H1 (cell line): ENCODE results near the gene IGBP1. TPM values are rescaled to one million over a fixed set of nuclear protein-coding genes. Genes with fewer than 3 reads are reported as not detected.

Source experiments
- CTCF ChIA-PET: fragments of 300-600 bp; sonication (Branson Sonifier 250); formaldehyde crosslinking; loops from one replicate; lab custom pipeline; 2021; ENCODE audit not compliant: partially characterized antibody; lab: Charles Lee
- POLR2A ChIA-PET: fragments of 300-600 bp; sonication (Branson Sonifier 250); formaldehyde crosslinking; loops from one replicate; lab custom pipeline; 2021; ENCODE audit warnings: inconsistent platforms; ENCODE audit not compliant: partially characterized antibody; lab: Charles Lee
- DNase-seq, 2 experiments: peaks; one replicate each; pipeline versions ENCODE4 v3.0.0 to v3.0.0-alpha.2; 2010 to 2022; ENCODE audit warnings: low spot score in 2 of 2, low read depth in 1 of 2, mixed read lengths in 1 of 2
- FAIRE-seq: peaks from 2 replicates; lab custom pipeline; 2011; peaks lifted over from hg19 to GRCh38; lab: Jason Lieb, UNC
- H2AFZ ChIP-seq: 2 replicates; pipeline ENCODE4 v1.8.1; 2012; ENCODE audit warnings: low read length, inconsistent platforms
- H2AK5ac ChIP-seq: 2 replicates; pipeline ENCODE4 v1.6.1; 2013; ENCODE audit warnings: low read depth, low read length
- H2BK120ac ChIP-seq: replicated peaks from 2 replicates; pipeline ENCODE3; 2013; ENCODE audit warnings: low read depth, low read length, inconsistent platforms
- H2BK12ac ChIP-seq: 2 replicates; pipeline ENCODE4 v1.6.1; 2013; ENCODE audit warnings: low read depth, low read length
- H2BK15ac ChIP-seq: 2 replicates; pipeline ENCODE4 v1.6.1; 2013; ENCODE audit warnings: low read length
- H2BK20ac ChIP-seq: 2 replicates; pipeline ENCODE4 v1.6.1; 2013; ENCODE audit warnings: low read length
- H2BK5ac ChIP-seq: 2 replicates; pipeline ENCODE4 v1.6.1; 2013; ENCODE audit warnings: low read depth, low read length
- H3K14ac ChIP-seq: 2 replicates; pipeline ENCODE4 v1.6.1; 2013; ENCODE audit warnings: inconsistent platforms; ENCODE audit not compliant: insufficient read length
- H3K18ac ChIP-seq: 2 replicates; pipeline ENCODE4 v1.6.1; 2013; ENCODE audit warnings: low read length; ENCODE audit errors: extremely low read depth
- H3K23ac ChIP-seq: 2 replicates; pipeline ENCODE4 v1.6.1; 2013; ENCODE audit warnings: inconsistent platforms; ENCODE audit not compliant: insufficient read length
- H3K23me2 ChIP-seq: 2 replicates; pipeline ENCODE4 v1.6.1; 2013; ENCODE audit warnings: low read depth, low read length
- H3K27ac ChIP-seq: 2 replicates; pipeline ENCODE4 v1.6.1; 2011; ENCODE audit warnings: low read depth, low read length, inconsistent platforms
- H3K27me3 ChIP-seq, 4 experiments: replicated peaks in 1 of 4; 1 replicate in 1 of 4; 2 replicates in 3 of 4; pipeline versions ENCODE4 v1.6.1 to v1.8.1; 2011 to 2013; ENCODE audit warnings: low read length in 3 of 4, mild to moderate bottlenecking in 3 of 4, inconsistent platforms in 2 of 4, mixed read lengths in 2 of 4, moderate library complexity in 1 of 4; ENCODE audit not compliant: control insufficient read depth in 3 of 4, insufficient read depth in 3 of 4; ENCODE audit errors: extremely low read depth in 1 of 4
- H3K36me3 ChIP-seq, 4 experiments: 2 replicates each; pipeline versions ENCODE4 v1.6.1 to v1.8.1; 2011 to 2013; ENCODE audit warnings: mild to moderate bottlenecking in 4 of 4, low read length in 3 of 4, moderate library complexity in 2 of 4, control low read depth in 1 of 4, inconsistent platforms in 1 of 4; ENCODE audit not compliant: insufficient read depth in 4 of 4, control insufficient read depth in 2 of 4
- H3K4ac ChIP-seq: replicated peaks from 2 replicates; pipeline ENCODE3; 2013; ENCODE audit warnings: low read length, low read depth, mixed read lengths, inconsistent platforms; ENCODE audit not compliant: insufficient read length
- H3K4me1 ChIP-seq, 4 experiments: replicated peaks in 1 of 4; 1 replicate in 1 of 4; 2 replicates in 3 of 4; pipeline versions ENCODE4 v1.6.1 to v1.8.1; 2011 to 2013; ENCODE audit warnings: low read length in 3 of 4, inconsistent platforms in 2 of 4, mixed read lengths in 1 of 4; ENCODE audit not compliant: insufficient read depth in 4 of 4, control insufficient read depth in 3 of 4
- H3K4me2 ChIP-seq, 2 experiments: 2 replicates each; pipeline versions ENCODE4 v1.6.1 to v1.8.1; 2011 to 2013; ENCODE audit warnings: low read depth in 2 of 2, low read length in 2 of 2, control low read depth in 1 of 2, inconsistent platforms in 1 of 2, mild to moderate bottlenecking in 1 of 2; ENCODE audit not compliant: insufficient read depth in 1 of 2
- H3K4me3 ChIP-seq, 4 experiments: fragments of 200-600, 300-600 bp in 1 of 4; sonication (generic), shearing (Covaris generic), sonication (Bioruptor Twin) in 1 of 4; 2 replicates each; pipeline versions ENCODE4 v1.5.1 to v1.8.1; 2011 to 2016; ENCODE audit warnings: low read length in 4 of 4, low read depth in 3 of 4, control low read depth in 2 of 4, inconsistent platforms in 2 of 4, mild to moderate bottlenecking in 2 of 4, mixed read lengths in 1 of 4, moderate library complexity in 1 of 4; ENCODE audit not compliant: insufficient read depth in 2 of 4; ENCODE audit errors: extremely low read depth in 1 of 4
- H3K56ac ChIP-seq: replicated peaks from 2 replicates; pipeline ENCODE3; 2013; ENCODE audit warnings: low read depth, mild to moderate bottlenecking, mixed read lengths, low read length, inconsistent platforms; ENCODE audit not compliant: insufficient read length
- H3K79me1 ChIP-seq: 2 replicates; pipeline ENCODE4 v1.6.1; 2013; ENCODE audit warnings: low read depth, low read length, control low read depth
- H3K79me2 ChIP-seq, 2 experiments: 2 replicates each; pipeline versions ENCODE4 v1.6.1 to v1.8.1; 2012 to 2013; ENCODE audit warnings: low read length in 2 of 2, mild to moderate bottlenecking in 2 of 2, inconsistent platforms in 1 of 2; ENCODE audit not compliant: insufficient read depth in 2 of 2, control insufficient read depth in 1 of 2
- H3K9ac ChIP-seq, 4 experiments: replicated peaks in 1 of 4; 1 replicate in 1 of 4; 2 replicates in 3 of 4; pipeline versions ENCODE4 v1.6.1 to v1.8.1; 2011 to 2013; ENCODE audit warnings: low read depth in 3 of 4, low read length in 3 of 4, control low read depth in 2 of 4, mild to moderate bottlenecking in 2 of 4, moderate library complexity in 2 of 4, inconsistent platforms in 1 of 4; ENCODE audit errors: extremely low read depth in 1 of 4
- H3K9me3 ChIP-seq, 2 experiments: 2 replicates each; pipeline versions ENCODE4 v1.6.1 to v1.8.1; 2012 to 2013; ENCODE audit warnings: mild to moderate bottlenecking in 2 of 2, moderate library complexity in 2 of 2, control low read depth in 1 of 2, inconsistent platforms in 1 of 2, low read depth in 1 of 2, low read length in 1 of 2, mixed read lengths in 1 of 2; ENCODE audit not compliant: insufficient read depth in 2 of 2
- H4K20me1 ChIP-seq, 2 experiments: replicated peaks in 1 of 2; 2 replicates each; pipeline versions ENCODE3 to v1.8.1; 2011 to 2013; ENCODE audit warnings: inconsistent platforms in 2 of 2, low read length in 2 of 2, mild to moderate bottlenecking in 1 of 2; ENCODE audit not compliant: insufficient read depth in 2 of 2, control insufficient read depth in 1 of 2
- H4K5ac ChIP-seq: 2 replicates; pipeline ENCODE4 v1.6.1; 2013; ENCODE audit warnings: low read length, low read depth, mixed read lengths, inconsistent platforms; ENCODE audit not compliant: insufficient read length
- H4K8ac ChIP-seq: 2 replicates; pipeline ENCODE4 v1.8.0; 2013; ENCODE audit warnings: mild to moderate bottlenecking, moderate library complexity, low read length, inconsistent platforms; ENCODE audit not compliant: insufficient read depth; ENCODE audit errors: extremely low read depth
- H4K91ac ChIP-seq: replicated peaks from 2 replicates; pipeline ENCODE3; 2013; ENCODE audit warnings: low read length, mixed read lengths, inconsistent platforms; ENCODE audit not compliant: insufficient read length
- ATF3 ChIP-seq: IDR thresholded peaks from 2 replicates; pipeline ENCODE4 v1.6.1; 2011; ENCODE audit warnings: low read depth, mild to moderate bottlenecking, low read length; ENCODE audit not compliant: insufficient read depth
- HDAC2 ChIP-seq, 2 experiments: fragments of 300-600 bp in 1 of 2; sonication (generic) in 1 of 2; IDR thresholded peaks; 2 replicates each; pipeline ENCODE4 v1.6.1; 2011 to 2012; ENCODE audit warnings: low read depth in 2 of 2, low read length in 2 of 2, mild to moderate bottlenecking in 2 of 2, moderate library complexity in 2 of 2, borderline replicate concordance in 1 of 2, inconsistent platforms in 1 of 2
- MAX ChIP-seq: IDR thresholded peaks from 2 replicates; pipeline ENCODE4 v1.6.1; 2012; ENCODE audit warnings: inconsistent platforms
- RFX5 ChIP-seq: IDR thresholded peaks from 2 replicates; pipeline ENCODE4 v1.6.1; 2011; ENCODE audit warnings: low read depth, low read length, improper control_type of control experiment, borderline replicate concordance
- RNF2 ChIP-seq: fragments of 200-900, 300-1000 bp; sonication (generic); IDR thresholded peaks from 2 replicates; pipeline ENCODE4 v1.7.1; 2016; ENCODE audit warnings: borderline replicate concordance, low read depth, mild to moderate bottlenecking, antibody characterized with exemption, low read length; ENCODE audit not compliant: poor library complexity, severe bottlenecking; ENCODE audit errors: missing control alignments
- RXRA ChIP-seq: IDR thresholded peaks from 2 replicates; pipeline ENCODE4 v1.6.1; 2011; ENCODE audit warnings: low read depth, mild to moderate bottlenecking, low read length, moderate library complexity; ENCODE audit not compliant: insufficient read depth
- SRF ChIP-seq: IDR thresholded peaks from 2 replicates; pipeline ENCODE4 v1.6.1; 2011; ENCODE audit warnings: mild to moderate bottlenecking, low read depth, low read length, moderate library complexity
- YY1 ChIP-seq: IDR thresholded peaks from 2 replicates; pipeline ENCODE4 v1.6.1; 2011; ENCODE audit warnings: low read depth, mild to moderate bottlenecking, low read length
- WGBS, 2 experiments: shearing (Covaris generic) in 1 of 2; methylation state at CpG; one replicate each; pipeline versions ENCODE4 v1.1.6 to v1.1.7; 2013 to 2015; ENCODE audit warnings: low lambda C conversion rate in 2 of 2, mixed read lengths in 2 of 2, inconsistent platforms in 1 of 2, low coverage in 1 of 2, missing lambda C conversion rate in 1 of 2; ENCODE audit not compliant: insufficient replicate concordance in 2 of 2, insufficient coverage in 1 of 2, insufficient read length in 1 of 2; ENCODE audit errors: extremely low coverage in 1 of 2, missing lambda C conversion rate in 1 of 2; 5-methylcytosine and 5-hydroxymethylcytosine counted together
- polyA plus RNA-seq, 7 experiments: library from polyadenylated mRNA; depleted of rRNA in 3 of 7; stranded (reverse) in 5 of 7; unstranded in 2 of 7; fragments of >200 nt in 5 of 7; fragments of 200-250 nt in 2 of 7; gene quantifications; 1 replicate in 5 of 7; 2 replicates in 1 of 7; 4 replicates in 1 of 7; pipeline versions ENCODE4 v1.2.1 to v1.2.3, GENCODE V29; 2011 to 2013; ENCODE audit warnings: missing spikeins in 2 of 7, mixed read lengths in 2 of 7
- total RNA-seq: library from RNA; stranded (reverse); fragmentation: NEBNext Ultra II Directional; extraction: Animal tissue kit (Norgen Biotek cat#: 25700); gene quantifications from 2 replicates; pipeline ENCODE4 v1.2.1, GENCODE V29; 2021

Gene IGBP1
- total and polyA plus RNA-seq, 2 of the 8 experiments (the other 6 are each of a cell fraction or from before 2014, with no cell fraction given): 41.3 to 45.4 TPM

- Histone ChIP-seq H2BK15ac (no peak overlapping the region), H3K9ac (no peak overlapping the region; a peak in 1 of 7 replicates), H3K23ac (no peak overlapping the region), H3K56ac (no peak overlapping the region), H2AFZ (peak overlapping the region; percentile 57), H3K4me2 (peak overlapping the region; percentile 54 to 70), H3K27ac (no peak overlapping the region; the same call in 1 of the 2 replicates), H3K9me3 (no peaks in the 10 kb centered on the region), H3K36me3 (peaks cover 0 to 13% (median 6%) of the 10 kb centered on the region in 4 experiments; a peak in 5 of 8 replicates), H4K91ac (no peak overlapping the region), H3K27me3 (no peaks in the 10 kb centered on the region), H2BK120ac (no peak overlapping the region), H3K4me1 (peaks cover 1 to 18% (median 7%) of the 10 kb centered on the region in 4 experiments; a peak in 4 of 7 replicates), H3K18ac (peak overlapping the region; percentile 24), H3K4me3 (peak overlapping the region in 2 of 4 experiments; percentile 9 to 46; a peak in 4 of 8 replicates), H4K5ac (no peak overlapping the region), H3K4ac (no peak overlapping the region), H3K14ac (no peak overlapping the region), H2BK5ac (peak overlapping the region; percentile 71), H2BK20ac (no peak overlapping the region), H4K20me1 (no peaks in the 10 kb centered on the region), H2BK12ac (no peak overlapping the region), H4K8ac (no peak overlapping the region), H2AK5ac (peak overlapping the region; percentile 39; the same call in 1 of the 2 replicates), H3K23me2 (no peaks in the 10 kb centered on the region), H3K79me2 (no peaks in the 10 kb centered on the region), H3K79me1 (no peaks in the 10 kb centered on the region)
- 46% methylated on average over 11 of the region's 11 CpGs; no CpG with 5 or more reads in 1 of the 2 experiments for WGBS, 2 experiments
- ChIA-PET CTCF (interaction anchor here (0.8 to 1.8 kb wide), 5 partner anchors 26 to 106 kb away, joined by 3 read pairs; partner anchors contain the start of gene IGBP1), POLR2A (interaction anchor here (0.6 to 0.9 kb wide), 2 partner anchors 35 to 1050 kb away, joined by 3 read pairs; no protein-coding TSS in a partner anchor)
- DNase-seq (peak in 1 of 2 experiments; percentile 10), FAIRE-seq (peak; percentile 39)
- TF ChIP-seq SRF: no peak
- no peak for TF ChIP-seq RFX5
- TF ChIP-seq HDAC2 (IDR thresholded peaks at IDR 0.05; ENCODE audit: borderline replicate concordance in 1 of 2, low read depth in 2 of 2, low read length in 2 of 2): no peak
- TF ChIP-seq RXRA: no peak
- no peak for TF ChIP-seq ATF3
- TF ChIP-seq MAX: no peak
- no peak for TF ChIP-seq RNF2
- 0 out of 2 replicates have a peak, but pooled peaks have one; percentile 8 for TF ChIP-seq YY1
These were observed 35.3 kb downstream of the IGBP1 start for GRCh38 chrX:70168238-70169188.
